Body of pancreas (tissue), 4 donors: ENCODE measurements around the gene SLC4A7. TPM values are rescaled to one million over a fixed set of nuclear protein-coding genes. Genes with fewer than 3 reads are reported as not detected.

ENCODE experiments used
- ATAC-seq: fragments of 150-250 bp; one replicate; pipeline ENCODE4 v1.9.1; 2016
- DNase-seq, 4 donors: peaks; one replicate each; pipeline ENCODE4 v3.0.0-alpha.2; 2019
- H3K27ac ChIP-seq, 4 donors: fragments of 200-600 bp; sonication (generic); 1 replicate in 3 of 4; 2 replicates in 1 of 4; pipeline versions ENCODE4 v1.5.1 to v1.6.1; 2016 to 2019; ENCODE audit warnings: mild to moderate bottlenecking in 1 of 4, mixed read lengths in 1 of 4, moderate library complexity in 1 of 4
- H3K27me3 ChIP-seq, 2 donors: fragments of 200-600 bp; sonication (generic); one replicate each; pipeline ENCODE4 v1.6.0; 2016; ENCODE audit warnings: mild to moderate bottlenecking in 1 of 2
- H3K36me3 ChIP-seq, 2 donors: fragments of 200-600 bp; sonication (generic); replicated peaks in 1 of 2; 2 replicates each; pipeline ENCODE4 v1.5.1; 2016; ENCODE audit warnings: low read depth in 2 of 2; ENCODE audit not compliant: insufficient read depth in 1 of 2
- H3K4me1 ChIP-seq: fragments of 200-600 bp; sonication (generic); one replicate; pipeline ENCODE4 v1.6.0; 2016
- H3K4me3 ChIP-seq, 2 donors: fragments of 200-600 bp; sonication (generic); 1 replicate in 1 of 2; 2 replicates in 1 of 2; pipeline ENCODE4 v1.5.1; 2016 to 2019
- H3K9me3 ChIP-seq, 3 donors: fragments of 200-600 bp; sonication (generic); 1 replicate in 2 of 3; 2 replicates in 1 of 3; pipeline ENCODE4 v1.5.1; 2016
- POLR2A ChIP-seq, 3 donors: fragments of 450-650 bp; IDR thresholded peaks; one replicate each; pipeline ENCODE4 v1.6.1; 2016; ENCODE audit warnings: antibody characterized with exemption in 3 of 3, mild to moderate bottlenecking in 2 of 3
- WGBS, 2 donors: methylation state at CpG; one replicate each; pipeline ENCODE4 v1.1.5; 2017; 5-methylcytosine and 5-hydroxymethylcytosine counted together
- intact Hi-C: fragments of 100-400 bp; cut with DNase I; formaldehyde crosslinking; loops from one replicate; pipeline ENCODE4 v1.15.1; 2023
- total RNA-seq, 2 donors: library from RNA; depleted of rRNA; stranded (reverse); fragments of >200 nt; gene quantifications; one replicate each; pipeline ENCODE4 v1.1.0, GENCODE V29; 2016
- TF ChIP-seq, protein P1 (sequence below), 7 experiments: fragments of 450-650 bp in 4 of 7; fragments of 200-600 bp in 3 of 7; sonication (generic) in 3 of 7; IDR thresholded peaks; one replicate each; pipeline ENCODE4 v1.5.1; 2016 to 2019; ENCODE audit warnings: antibody characterized with exemption in 7 of 7

The SLC4A7 gene
- total RNA-seq, 2 donors from 2014 or later = 10.1 to 12.9 TPM

DNA sequence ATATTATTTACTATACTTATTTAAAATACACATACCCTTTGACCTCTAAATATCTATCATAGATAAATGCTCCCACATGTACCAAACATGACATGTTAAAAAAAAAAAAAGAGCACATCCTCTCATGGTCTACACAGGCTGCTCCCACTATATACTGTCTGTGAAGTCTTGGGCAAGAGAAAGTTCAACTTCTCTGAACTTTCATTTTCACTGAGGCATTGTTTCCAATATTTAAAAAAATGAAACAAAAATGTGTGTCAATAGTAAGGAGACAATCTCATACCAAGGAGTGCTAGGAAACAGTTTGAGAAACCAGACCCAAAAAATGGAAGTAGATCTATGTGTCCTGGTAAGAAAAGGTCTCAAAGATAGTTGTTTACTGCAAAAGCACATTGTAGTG is 29.3 kb downstream of the SLC4A7 start:
- no peaks in the 10 kb centered on the region for H3K27me3 ChIP-seq
- DNase-seq (no peak), ATAC-seq (no peak)
- H3K4me3 ChIP-seq = no peak overlapping the region
- intact Hi-C loops = no loop called here
- no peaks in the 10 kb centered on the region for H3K9me3 ChIP-seq
- H3K27ac ChIP-seq = no peak overlapping the region
- no peaks in the 10 kb centered on the region for H3K36me3 ChIP-seq
- TF ChIP-seq, protein P1, sequence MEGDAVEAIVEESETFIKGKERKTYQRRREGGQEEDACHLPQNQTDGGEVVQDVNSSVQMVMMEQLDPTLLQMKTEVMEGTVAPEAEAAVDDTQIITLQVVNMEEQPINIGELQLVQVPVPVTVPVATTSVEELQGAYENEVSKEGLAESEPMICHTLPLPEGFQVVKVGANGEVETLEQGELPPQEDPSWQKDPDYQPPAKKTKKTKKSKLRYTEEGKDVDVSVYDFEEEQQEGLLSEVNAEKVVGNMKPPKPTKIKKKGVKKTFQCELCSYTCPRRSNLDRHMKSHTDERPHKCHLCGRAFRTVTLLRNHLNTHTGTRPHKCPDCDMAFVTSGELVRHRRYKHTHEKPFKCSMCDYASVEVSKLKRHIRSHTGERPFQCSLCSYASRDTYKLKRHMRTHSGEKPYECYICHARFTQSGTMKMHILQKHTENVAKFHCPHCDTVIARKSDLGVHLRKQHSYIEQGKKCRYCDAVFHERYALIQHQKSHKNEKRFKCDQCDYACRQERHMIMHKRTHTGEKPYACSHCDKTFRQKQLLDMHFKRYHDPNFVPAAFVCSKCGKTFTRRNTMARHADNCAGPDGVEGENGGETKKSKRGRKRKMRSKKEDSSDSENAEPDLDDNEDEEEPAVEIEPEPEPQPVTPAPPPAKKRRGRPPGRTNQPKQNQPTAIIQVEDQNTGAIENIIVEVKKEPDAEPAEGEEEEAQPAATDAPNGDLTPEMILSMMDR (IDR thresholded peaks at IDR 0.05) = no peak
- no peak for TF ChIP-seq POLR2A (IDR thresholded peaks at IDR 0.05)
- peaks cover 2% of the 10 kb centered on the region for H3K4me1 ChIP-seq

- ATAC-seq = no peak
- WGBS, 2 donors = 85% methylated on average over 3 of the region's 3 CpGs
- TF ChIP-seq, protein P1 (IDR thresholded peaks at IDR 0.05) = no peak
- no peaks in the 10 kb centered on the region for H3K9me3 ChIP-seq
- no peak for DNase-seq
- intact Hi-C loops = no loop called here
- peaks cover 6% of the 10 kb centered on the region for H3K4me1 ChIP-seq
- H3K27ac ChIP-seq = no peak overlapping the region
- H3K4me3 ChIP-seq = no peak overlapping the region
- H3K36me3 ChIP-seq = no peaks in the 10 kb centered on the region
- H3K27me3 ChIP-seq = no peaks in the 10 kb centered on the region
These were observed 29.7 kb downstream of the SLC4A7 start for GRCh38 chr3:27454461-27454860.

GRCh38 chr3:27452368-27453090 is 31.7 kb downstream of the SLC4A7 start:
- no peak overlapping the region for H3K27ac ChIP-seq
- no peak for ATAC-seq
- DNase-seq = no peak
- WGBS, 2 donors = 94 to 96% methylated on average over 1 of the region's 1 CpG
- intact Hi-C loops = no loop called here
- no peak overlapping the region for H3K4me3 ChIP-seq
- no peaks in the 10 kb centered on the region for H3K9me3 ChIP-seq
- H3K36me3 ChIP-seq = no peaks in the 10 kb centered on the region
- TF ChIP-seq, protein P1 (IDR thresholded peaks at IDR 0.05) = no peak
- TF ChIP-seq POLR2A (IDR thresholded peaks at IDR 0.05) = no peak
- no peaks in the 10 kb centered on the region for H3K27me3 ChIP-seq
- H3K4me1 ChIP-seq = peaks cover 7% of the 10 kb centered on the region

GRCh38 chr3:27451842-27452241 is 32.3 kb downstream of the SLC4A7 start:
- intact Hi-C loops = no loop called here
- Histone ChIP-seq H3K27ac (no peak overlapping the region), H3K4me1 (peaks cover 7% of the 10 kb centered on the region), H3K9me3 (no peaks in the 10 kb centered on the region), H3K4me3 (no peak overlapping the region), H3K27me3 (no peaks in the 10 kb centered on the region), H3K36me3 (no peaks in the 10 kb centered on the region)
- DNase-seq (no peak), ATAC-seq (no peak)
- no peak for TF ChIP-seq POLR2A (IDR thresholded peaks at IDR 0.05)
- TF ChIP-seq, protein P1 (IDR thresholded peaks at IDR 0.05) = no peak

DNA sequence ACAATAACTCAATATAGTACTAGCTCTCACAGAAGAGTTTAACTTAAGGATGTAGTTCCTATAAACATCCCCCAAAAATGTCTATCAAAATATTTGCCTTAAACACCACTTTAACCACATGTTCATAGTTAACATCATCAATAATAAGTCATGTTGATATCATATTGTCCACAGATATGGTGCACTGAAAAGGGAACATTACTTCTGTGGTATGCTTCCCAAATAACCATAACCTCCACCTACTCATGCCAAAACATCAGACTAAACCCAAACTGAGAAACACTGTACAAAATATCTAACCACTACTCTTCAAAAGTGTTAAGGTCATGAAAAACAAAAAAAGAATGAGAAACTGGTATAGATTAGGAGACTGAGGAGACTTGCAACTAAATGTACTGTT is 32.9 kb downstream of the SLC4A7 start:
- Histone ChIP-seq H3K36me3 (no peaks in the 10 kb centered on the region), H3K27me3 (no peaks in the 10 kb centered on the region), H3K9me3 (no peaks in the 10 kb centered on the region), H3K27ac (no peak overlapping the region), H3K4me1 (peaks cover 7% of the 10 kb centered on the region), H3K4me3 (no peak overlapping the region)
- TF ChIP-seq POLR2A (IDR thresholded peaks at IDR 0.05) = no peak
- TF ChIP-seq, protein P1 (IDR thresholded peaks at IDR 0.05) = no peak
- ATAC-seq = no peak
- no peak for DNase-seq
- intact Hi-C loops = no loop called here
